HCT116 (cell line): ENCODE measurements around the gene SLC25A45. TPM values are rescaled to one million over a fixed set of nuclear protein-coding genes. Genes with fewer than 3 reads are reported as not detected.

ENCODE experiments used
- ATAC-seq: fragments of 200-7000 bp; cut with Tn5 transposase; 2 replicates; pipeline ENCODE4 v1.9.1; 2020; ENCODE audit warnings: mild to moderate bottlenecking, moderate library complexity
- BruUV-seq: library from RNA; stranded (reverse); fragments of 400-500 nt; replicated peaks from 2 replicates; lab custom pipeline; 2021; lab: Mats Ljungman, UMichigan
- CTCF ChIA-PET: fragments of 300-600 bp; sonication (Branson Sonifier 250); formaldehyde crosslinking; loops from one replicate; lab custom pipeline; 2021; ENCODE audit warnings: antibody characterized with exemption; lab: Charles Lee
- POLR2A ChIA-PET: fragments of 300-600, 350-600 bp; sonication (Branson Sonifier 250); formaldehyde crosslinking; loops from one replicate; lab custom pipeline; 2021; ENCODE audit warnings: antibody characterized with exemption; lab: Charles Lee
- RAD21 ChIA-PET, 2 experiments: fragments of 300-600 bp; sonication (Branson Sonifier 250); formaldehyde crosslinking; loops; one replicate each; lab custom pipeline; 2023; ENCODE audit warnings: low total read pairs in 2 of 2; ENCODE audit not compliant: uncharacterized antibody in 2 of 2, unreplicated experiment in 2 of 2, low non-redundant PET in 1 of 2; lab: Charles Lee
- DNase-seq: peaks from one replicate; pipeline ENCODE4 v3.0.0-alpha.2; 2010; ENCODE audit warnings: low read depth, low spot score
- H2AFZ ChIP-seq: fragments of 200-600 bp; shearing (Covaris generic), sonication (generic); 2 replicates; pipeline ENCODE4 v1.6.1; 2017; ENCODE audit warnings: low read depth, mixed run types, mixed read lengths, antibody characterized with exemption, low read length; ENCODE audit not compliant: poor library complexity, severe bottlenecking
- H3K27ac ChIP-seq: 2 replicates; pipeline ENCODE4 v1.5.1; 2012; ENCODE audit warnings: low read depth, low read length
- H3K27me3 ChIP-seq: fragments of 200-600 bp; sonication (generic); 2 replicates; pipeline ENCODE4 v1.6.1; 2016; ENCODE audit warnings: mixed run types, low read length, mixed read lengths; ENCODE audit not compliant: insufficient read depth
- H3K36me3 ChIP-seq, 2 experiments: fragments of 200-500 bp in 1 of 2; fragments of 200-600 bp in 1 of 2; sonication (Bioruptor generic) in 1 of 2; sonication (generic) in 1 of 2; 2 replicates each; pipeline versions ENCODE4 v1.5.1 to v1.6.1; 2014 to 2016; ENCODE audit warnings: low read length in 2 of 2, inconsistent platforms in 1 of 2, mixed read lengths in 1 of 2, mixed run types in 1 of 2; ENCODE audit not compliant: insufficient read depth in 2 of 2, control insufficient read depth in 1 of 2
- H3K4me1 ChIP-seq, 2 experiments: fragments of 200-600 bp in 1 of 2; sonication (generic) in 1 of 2; 2 replicates each; pipeline versions ENCODE4 v1.5.1 to v1.6.1; 2012 to 2017; ENCODE audit warnings: low read length in 2 of 2, inconsistent platforms in 1 of 2, mild to moderate bottlenecking in 1 of 2, mixed read lengths in 1 of 2, mixed run types in 1 of 2, moderate library complexity in 1 of 2; ENCODE audit not compliant: insufficient read depth in 2 of 2, control insufficient read depth in 1 of 2
- H3K4me2 ChIP-seq: fragments of 200-600 bp; sonication (generic); 2 replicates; pipeline ENCODE4 v1.6.1; 2017; ENCODE audit warnings: mixed run types, low read length, mixed read lengths
- H3K4me3 ChIP-seq, 2 experiments: fragments of 200-600 bp in 1 of 2; sonication (generic) in 1 of 2; replicated peaks in 1 of 2; 2 replicates each; pipeline ENCODE4 v1.5.1; 2011 to 2016; ENCODE audit warnings: low read length in 2 of 2, control low read depth in 1 of 2, low read depth in 1 of 2, mild to moderate bottlenecking in 1 of 2, mixed read lengths in 1 of 2, mixed run types in 1 of 2
- H3K79me2 ChIP-seq: fragments of 200-600 bp; sonication (generic); 2 replicates; pipeline ENCODE4 v1.6.1; 2017; ENCODE audit warnings: mild to moderate bottlenecking, mixed run types, low read length, moderate library complexity, mixed read lengths; ENCODE audit not compliant: insufficient read depth
- H3K9ac ChIP-seq: fragments of 200-600 bp; sonication (generic); 2 replicates; pipeline ENCODE4 v1.6.1; 2016; ENCODE audit warnings: low read length, mixed read lengths
- H3K9me2 ChIP-seq: fragments of 200-600 bp; sonication (generic), shearing (Covaris generic); 2 replicates; pipeline ENCODE4 v1.6.1; 2017; ENCODE audit warnings: mixed run types, mild to moderate bottlenecking, moderate library complexity; ENCODE audit not compliant: insufficient read depth
- H3K9me3 ChIP-seq, 2 experiments: fragments of 200-500 bp in 1 of 2; fragments of 200-600 bp in 1 of 2; sonication (Bioruptor generic) in 1 of 2; sonication (generic) in 1 of 2; 2 replicates each; pipeline ENCODE4 v1.6.1; 2014 to 2017; ENCODE audit warnings: low read length in 2 of 2, mixed read lengths in 2 of 2, inconsistent platforms in 1 of 2, low read depth in 1 of 2, mild to moderate bottlenecking in 1 of 2, mixed run types in 1 of 2, moderate library complexity in 1 of 2; ENCODE audit not compliant: control insufficient read depth in 1 of 2, insufficient read depth in 1 of 2
- H4K20me1 ChIP-seq: fragments of 200-600 bp; sonication (generic), shearing (Covaris generic); 2 replicates; pipeline ENCODE4 v1.6.1; 2017; ENCODE audit warnings: mixed run types, mild to moderate bottlenecking, moderate library complexity; ENCODE audit not compliant: insufficient read depth
- EZH2phosphoT487 ChIP-seq: fragments of 200-600 bp; IDR thresholded peaks from 2 replicates; pipeline ENCODE4 v1.6.1; 2018; ENCODE audit warnings: antibody characterized with exemption, borderline replicate concordance
- TCF7L2 ChIP-seq: IDR thresholded peaks from 2 replicates; pipeline ENCODE4 v1.7.0; 2011; ENCODE audit warnings: borderline replicate concordance, inconsistent platforms; ENCODE audit not compliant: insufficient read depth, insufficient read length; ENCODE audit errors: extremely low read depth
- YY1 ChIP-seq: IDR thresholded peaks from 2 replicates; pipeline ENCODE4 v1.6.1; 2011; ENCODE audit warnings: low read length, low read depth, moderate library complexity, mild to moderate bottlenecking; ENCODE audit not compliant: insufficient replicate concordance; ENCODE audit errors: extremely low read depth
- intact Hi-C: fragments of 100-400 bp; cut with micrococcal nuclease; formaldehyde crosslinking; loops from 2 replicates; pipeline ENCODE4 v1.10.0; 2022
- total RNA-seq: library from RNA; stranded (reverse); gene quantifications from one replicate; pipeline ENCODE4 v1.2.1, GENCODE V29; 2021; ENCODE audit not compliant: unreplicated experiment
- TF ChIP-seq, protein P1 (sequence below), 3 experiments: fragments of 200-600 bp in 1 of 3; sonication (generic) in 1 of 3; IDR thresholded peaks in 2 of 3; conservative IDR thresholded peaks in 1 of 3; 2 replicates each; pipeline ENCODE4 v1.5.1; 2012 to 2017; ENCODE audit warnings: low read depth in 2 of 3, low read length in 2 of 3, antibody characterized with exemption in 1 of 3, borderline replicate concordance in 1 of 3, control low read depth in 1 of 3, mild to moderate bottlenecking in 1 of 3, mixed read lengths in 1 of 3, mixed run types in 1 of 3, moderate library complexity in 1 of 3; ENCODE audit not compliant: insufficient read depth in 1 of 3

The SLC25A45 gene
- total RNA-seq, 1 experiment from 2014 or later: 3.9 TPM

DNA sequence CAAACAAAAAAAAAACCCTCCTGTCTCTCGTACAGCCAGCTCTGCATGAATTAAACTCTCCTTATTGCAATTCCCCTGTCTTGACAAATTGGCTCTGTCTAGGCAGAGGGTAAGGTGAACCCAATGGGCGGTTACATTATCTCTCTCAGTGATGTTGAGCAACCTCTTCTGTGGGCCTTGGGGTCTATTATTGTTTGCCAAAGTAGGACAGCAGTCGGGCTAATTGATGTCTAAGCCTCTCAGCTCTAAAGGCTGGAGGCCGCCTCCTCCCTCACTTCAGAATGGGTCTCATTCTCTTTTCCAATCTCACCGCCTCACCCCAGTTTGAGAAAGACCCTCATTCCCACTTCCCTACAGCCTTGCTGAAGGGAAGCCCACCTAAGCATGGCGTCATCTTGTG lies 1.3 kb upstream of the SLC25A45 start:
- Histone ChIP-seq H4K20me1 (no peaks in the 10 kb centered on the region), H3K79me2 (peaks cover 7% of the 10 kb centered on the region; the same call in 1 of the 2 replicates), H3K9me2 (no peaks in the 10 kb centered on the region), H3K27ac (peak overlapping the region; percentile 99)
- no peak for DNase-seq
- RAD21 ChIA-PET: interaction anchor here in 1 of 2 experiments (1.3 kb wide), 1 partner anchor 109 kb away, joined by 3 read pairs; no protein-coding TSS in a partner anchor
- TF ChIP-seq, protein P1, sequence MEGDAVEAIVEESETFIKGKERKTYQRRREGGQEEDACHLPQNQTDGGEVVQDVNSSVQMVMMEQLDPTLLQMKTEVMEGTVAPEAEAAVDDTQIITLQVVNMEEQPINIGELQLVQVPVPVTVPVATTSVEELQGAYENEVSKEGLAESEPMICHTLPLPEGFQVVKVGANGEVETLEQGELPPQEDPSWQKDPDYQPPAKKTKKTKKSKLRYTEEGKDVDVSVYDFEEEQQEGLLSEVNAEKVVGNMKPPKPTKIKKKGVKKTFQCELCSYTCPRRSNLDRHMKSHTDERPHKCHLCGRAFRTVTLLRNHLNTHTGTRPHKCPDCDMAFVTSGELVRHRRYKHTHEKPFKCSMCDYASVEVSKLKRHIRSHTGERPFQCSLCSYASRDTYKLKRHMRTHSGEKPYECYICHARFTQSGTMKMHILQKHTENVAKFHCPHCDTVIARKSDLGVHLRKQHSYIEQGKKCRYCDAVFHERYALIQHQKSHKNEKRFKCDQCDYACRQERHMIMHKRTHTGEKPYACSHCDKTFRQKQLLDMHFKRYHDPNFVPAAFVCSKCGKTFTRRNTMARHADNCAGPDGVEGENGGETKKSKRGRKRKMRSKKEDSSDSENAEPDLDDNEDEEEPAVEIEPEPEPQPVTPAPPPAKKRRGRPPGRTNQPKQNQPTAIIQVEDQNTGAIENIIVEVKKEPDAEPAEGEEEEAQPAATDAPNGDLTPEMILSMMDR (IDR thresholded peaks at IDR 0.05 in 2 of 3, conservative IDR thresholded peaks at IDR 0.05 in 1 of 3; ENCODE audit: borderline replicate concordance in 1 of 3, insufficient read depth in 1 of 3, low read depth in 2 of 3, low read length in 2 of 3): no peak
- TF ChIP-seq TCF7L2: no peak
- TF ChIP-seq, all 23 proteins: peak for 0
- H3K4me2 ChIP-seq: peak overlapping the region; percentile 85
- H3K9me3 ChIP-seq: no peaks in the 10 kb centered on the region
- peaks cover 55 to 72% of the 10 kb centered on the region in 2 experiments for H3K4me1 ChIP-seq
- peaks cover 0 to 5% of the 10 kb centered on the region in 2 experiments; a peak in 2 of 4 replicates for H3K36me3 ChIP-seq
- no peaks in the 10 kb centered on the region for H3K27me3 ChIP-seq
- BruUV-seq: no TSS peak
- H3K9ac ChIP-seq: no peak overlapping the region
- H2AFZ ChIP-seq: no peak overlapping the region
- H3K4me3 ChIP-seq: no peak overlapping the region
- ChIA-PET POLR2A (interaction anchor here (2.5 to 2.9 kb wide), 2 partner anchors 39 to 41 kb away, joined by 11 to 12 read pairs; partner anchors contain the start of gene NEAT1), CTCF (interaction anchor here (1.9 kb wide), 1 partner anchor 32 kb away, joined by 5 read pairs; no protein-coding TSS in a partner anchor)
- no peak for ATAC-seq
- intact Hi-C loops: loop anchor here (2.0 to 5.0 kb wide), 4 partner anchors 37 to 189 kb away; partner anchors contain the start of genes FAM89B and ZNRD2

DNA sequence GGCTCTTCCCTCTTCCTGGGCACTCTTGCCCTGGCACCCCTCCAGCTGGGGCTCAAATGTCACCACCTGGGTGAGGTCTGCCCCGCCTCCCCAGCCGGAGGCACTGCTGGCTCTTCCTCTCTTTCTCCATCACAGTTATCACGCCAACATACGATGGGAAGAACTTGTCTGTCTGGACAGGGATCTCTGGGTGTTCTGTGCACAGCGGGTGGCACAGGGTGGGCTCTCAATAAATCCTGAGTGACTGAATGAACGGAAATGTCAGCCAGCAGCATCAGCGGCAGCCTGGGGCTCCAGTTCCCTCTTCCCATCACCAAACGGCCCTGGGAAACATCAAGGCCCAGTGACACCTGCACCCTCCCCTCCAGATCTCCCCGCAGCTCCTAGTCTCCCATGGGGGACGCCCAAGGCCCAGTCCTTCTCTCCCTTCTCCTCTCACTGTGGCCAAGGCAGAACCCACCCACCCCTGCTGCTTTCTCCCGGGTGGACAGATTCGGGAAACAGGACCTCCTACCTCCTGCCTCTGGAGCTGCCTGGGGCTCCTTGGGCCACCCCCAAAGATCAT lies 440 bp upstream of the SLC25A45 start:
- peaks cover 55 to 72% of the 10 kb centered on the region in 2 experiments for H3K4me1 ChIP-seq
- ChIA-PET CTCF (interaction anchor here (0.6 to 1.9 kb wide), 2 partner anchors 33 to 128 kb away, joined by 3 to 5 read pairs; no protein-coding TSS in a partner anchor), RAD21 (interaction anchor here in 1 of 2 experiments (1.3 kb wide), 1 partner anchor 110 kb away, joined by 3 read pairs; no protein-coding TSS in a partner anchor), POLR2A (interaction anchor here (1.0 to 2.9 kb wide), 8 partner anchors 8 to 122 kb away, joined by 3 to 20 read pairs (median 8); partner anchors contain the start of genes MALAT1 and NEAT1)
- BruUV-seq: TSS peak; percentile 50
- TF ChIP-seq YY1 (peak; percentile 26), EZH2phosphoT487 (no peak)
- H3K4me3 ChIP-seq: peak overlapping the region; percentile 30 to 55
- intact Hi-C loops: loop anchor here (1.0 to 5.0 kb wide), 5 partner anchors 17 to 189 kb away; partner anchors contain the start of genes FAM89B and ZNRD2
- peak overlapping the region; percentile 99 for H3K27ac ChIP-seq
- no peaks in the 10 kb centered on the region for H3K9me2 ChIP-seq
- peak overlapping the region; percentile 70 for H3K9ac ChIP-seq
- DNase-seq (no peak), ATAC-seq (no peak)
- H3K4me2 ChIP-seq: peak overlapping the region; percentile 85
- H2AFZ ChIP-seq: no peak overlapping the region
- peaks cover 6% of the 10 kb centered on the region; the same call in 1 of the 2 replicates for H3K79me2 ChIP-seq
- H3K27me3 ChIP-seq: no peaks in the 10 kb centered on the region
- no peaks in the 10 kb centered on the region for H3K36me3 ChIP-seq
- no peaks in the 10 kb centered on the region for H4K20me1 ChIP-seq
- no peaks in the 10 kb centered on the region for H3K9me3 ChIP-seq
